GM23248 (cell line): ENCODE results near the gene PLEKHB2. TPM values are rescaled to one million over a fixed set of nuclear protein-coding genes. Genes with fewer than 3 reads are reported as not detected.
"Not testable (repeated sequence)": the region's sequence is repeated elsewhere in the genome, so short reads cannot be mapped to it uniquely, and the experiment has no call there.

Source experiments
- DNase-seq: peaks from one replicate; pipeline ENCODE4 v3.0.0-alpha.2; 2015
- H2AFZ ChIP-seq: fragments of 200-600 bp; sonication (generic); 2 replicates; pipeline ENCODE4 v1.6.1; 2016; ENCODE audit warnings: antibody characterized with exemption
- H3F3A ChIP-seq: fragments of 200-600 bp; sonication (generic); 2 replicates; pipeline ENCODE4 v1.6.1; 2016; ENCODE audit warnings: mild to moderate bottlenecking, antibody characterized with exemption, mixed run types; ENCODE audit not compliant: insufficient read depth
- H3K27ac ChIP-seq: fragments of 200-600 bp; sonication (generic); 2 replicates; pipeline ENCODE4 v1.5.1; 2016; ENCODE audit warnings: mild to moderate bottlenecking
- H3K27me3 ChIP-seq: fragments of 200-600 bp; sonication (generic); replicated peaks from 2 replicates; pipeline ENCODE4 v1.6.1; 2016; ENCODE audit warnings: mild to moderate bottlenecking; ENCODE audit not compliant: insufficient read depth
- H3K36me3 ChIP-seq: fragments of 200-600 bp; sonication (generic); 2 replicates; pipeline ENCODE4 v1.6.1; 2016; ENCODE audit warnings: low read depth, mild to moderate bottlenecking
- H3K4me1 ChIP-seq: fragments of 200-600 bp; sonication (generic); 2 replicates; pipeline ENCODE4 v1.6.1; 2016; ENCODE audit warnings: mild to moderate bottlenecking; ENCODE audit not compliant: insufficient read depth
- H3K4me2 ChIP-seq: fragments of 200-600 bp; sonication (generic); one replicate; pipeline ENCODE4 v1.6.1; 2016; ENCODE audit warnings: mild to moderate bottlenecking; ENCODE audit not compliant: unreplicated experiment
- H3K4me3 ChIP-seq: fragments of 200-600 bp; sonication (generic); 2 replicates; pipeline ENCODE4 v1.5.1; 2016; ENCODE audit warnings: mild to moderate bottlenecking
- H3K79me2 ChIP-seq: fragments of 200-600 bp; sonication (generic); 2 replicates; pipeline ENCODE4 v1.6.1; 2016; ENCODE audit warnings: mild to moderate bottlenecking; ENCODE audit not compliant: insufficient read depth
- H3K9ac ChIP-seq: fragments of 200-600 bp; sonication (generic); 2 replicates; pipeline ENCODE4 v1.6.1; 2016; ENCODE audit warnings: mild to moderate bottlenecking
- H3K9me2 ChIP-seq: fragments of 200-600 bp; sonication (generic); 2 replicates; pipeline ENCODE4 v1.6.1; 2016; ENCODE audit warnings: mixed run types, mild to moderate bottlenecking, moderate library complexity; ENCODE audit not compliant: insufficient read depth
- H3K9me3 ChIP-seq: fragments of 200-600 bp; sonication (generic); one replicate; pipeline ENCODE4 v1.6.1; 2017; ENCODE audit warnings: low read depth
- H4K20me1 ChIP-seq: fragments of 200-600 bp; sonication (generic); 2 replicates; pipeline ENCODE4 v1.6.0; 2016; ENCODE audit not compliant: insufficient read depth
- EZH2 ChIP-seq: fragments of 200-600 bp; sonication (generic); IDR thresholded peaks from 2 replicates; pipeline ENCODE4 v1.6.1; 2018; ENCODE audit warnings: antibody characterized with exemption, mild to moderate bottlenecking; ENCODE audit not compliant: insufficient read depth, poor library complexity, severe bottlenecking
- EZH2phosphoT487 ChIP-seq: fragments of 200-600 bp; sonication (generic); IDR thresholded peaks from 2 replicates; pipeline ENCODE4 v1.6.1; 2018; ENCODE audit warnings: antibody characterized with exemption, moderate library complexity, mild to moderate bottlenecking, low read depth; ENCODE audit not compliant: insufficient read depth
- WGBS, 2 experiments: methylation state at CpG; one replicate each; pipeline ENCODE4 v1.1.6; 2015 to 2017; ENCODE audit warnings: low lambda C conversion rate in 2 of 2, low coverage in 1 of 2; ENCODE audit errors: missing lambda C conversion rate in 2 of 2; 5-methylcytosine and 5-hydroxymethylcytosine counted together
- in situ Hi-C: fragments of 300-500 bp; cut with MboI; formaldehyde crosslinking; loops from 2 replicates; pipeline ENCODE4 v1.15.0; 2020
- polyA plus RNA-seq: library from polyadenylated mRNA; unstranded; fragments of >200 nt; fragmentation: Nextera tagmentation; extraction: Ambion mirVana; gene quantifications from 2 replicates; pipeline ENCODE4 v1.2.1, GENCODE V29; 2016
- total RNA-seq: library from RNA; depleted of rRNA; stranded (reverse); fragments of >200 nt; shearing (Covaris generic); gene quantifications from 2 replicates; pipeline ENCODE4 v1.2.3, GENCODE V29; 2014

The PLEKHB2 gene
- total and polyA plus RNA-seq, 2 experiments from 2014 or later = 71.7 to 94.7 TPM

DNA sequence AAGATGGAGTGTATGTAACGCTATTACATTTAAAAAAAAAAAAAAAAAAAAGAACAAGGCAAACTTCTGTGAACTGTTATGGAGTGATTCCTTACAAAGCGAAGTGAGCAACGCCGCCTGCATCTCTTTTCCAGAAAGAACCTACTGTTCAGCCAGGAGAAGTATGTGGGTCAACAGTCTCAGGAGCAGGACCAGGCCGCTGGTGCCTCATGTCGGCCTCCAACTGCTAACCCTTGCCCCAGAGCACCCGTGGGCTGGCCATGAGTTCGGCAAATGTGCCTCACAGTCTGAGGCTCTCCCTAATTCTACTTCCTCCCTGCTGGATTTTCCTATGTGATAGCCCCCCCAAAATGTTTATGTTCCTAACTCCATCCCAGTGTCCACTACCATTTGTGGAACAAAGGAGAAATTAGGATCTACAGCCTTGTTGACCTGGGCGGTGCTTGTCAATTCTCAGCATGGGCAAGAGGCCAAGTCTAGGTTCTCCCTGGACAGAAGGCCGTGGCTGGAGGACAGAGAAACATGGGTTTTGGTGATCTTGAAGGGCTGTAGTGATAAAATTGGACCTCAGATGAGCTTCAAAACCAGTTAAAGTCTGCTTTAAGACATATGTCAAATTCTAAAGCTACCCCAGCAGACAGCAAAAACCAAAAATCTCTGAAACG lies 27.8 kb upstream of the PLEKHB2 start:
- no peak overlapping the region for H2AFZ ChIP-seq
- H3K36me3 ChIP-seq = peaks cover 47% of the 10 kb centered on the region
- DNase-seq = no peak
- H3K9me3 ChIP-seq = no peaks in the 10 kb centered on the region
- in situ Hi-C loops = no loop called here
- H3F3A ChIP-seq = no peaks in the 10 kb centered on the region
- TF ChIP-seq EZH2phosphoT487 (no peak), EZH2 (no peak)
- no peak overlapping the region for H3K4me2 ChIP-seq
- H3K4me3 ChIP-seq = no peak overlapping the region
- H3K9me2 ChIP-seq = no peaks in the 10 kb centered on the region
- no peak overlapping the region for H3K9ac ChIP-seq
- H3K27me3 ChIP-seq = no peaks in the 10 kb centered on the region
- no peaks in the 10 kb centered on the region for H3K4me1 ChIP-seq
- H3K79me2 ChIP-seq = peaks cover 100% of the 10 kb centered on the region
- WGBS, 2 experiments = 94 to 97% methylated on average over 11 of the region's 11 CpGs
- H4K20me1 ChIP-seq = no peaks in the 10 kb centered on the region
- no peak overlapping the region for H3K27ac ChIP-seq

DNA sequence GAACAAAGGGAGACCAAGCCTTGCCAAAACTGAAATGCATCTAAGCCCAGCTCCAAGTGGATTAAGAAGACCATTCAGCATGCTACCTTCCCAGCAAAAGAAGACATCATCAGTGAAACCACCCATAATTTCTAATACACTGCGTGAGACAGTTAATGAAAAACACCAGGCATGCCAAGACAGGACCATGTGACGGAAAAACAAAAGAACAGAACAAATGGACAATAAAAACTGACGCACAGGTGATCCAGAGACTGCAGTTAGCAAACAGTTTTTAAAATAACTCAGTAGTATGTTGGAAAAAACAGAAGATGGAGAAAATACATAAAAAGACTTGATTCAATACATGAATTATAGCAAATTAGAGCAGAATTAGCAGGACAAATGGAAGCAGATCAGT lies 27.2 kb upstream of the PLEKHB2 start:
- Histone ChIP-seq H3K4me3 (no peak overlapping the region), H3K9me3 (no peaks in the 10 kb centered on the region), H3K4me2 (no peak overlapping the region), H3K4me1 (no peaks in the 10 kb centered on the region), H4K20me1 (no peaks in the 10 kb centered on the region), H3K36me3 (peaks cover 47% of the 10 kb centered on the region), H3K9me2 (no peaks in the 10 kb centered on the region), H3K27me3 (no peaks in the 10 kb centered on the region), H3K9ac (no peak overlapping the region), H3K79me2 (peaks cover 100% of the 10 kb centered on the region), H3F3A (no peaks in the 10 kb centered on the region), H3K27ac (no peak overlapping the region), H2AFZ (no peak overlapping the region)
- in situ Hi-C loops = no loop called here
- no peak for TF ChIP-seq EZH2phosphoT487
- DNase-seq = no peak
- WGBS, 2 experiments = 97 to 98% methylated on average over 3 of the region's 3 CpGs

DNA sequence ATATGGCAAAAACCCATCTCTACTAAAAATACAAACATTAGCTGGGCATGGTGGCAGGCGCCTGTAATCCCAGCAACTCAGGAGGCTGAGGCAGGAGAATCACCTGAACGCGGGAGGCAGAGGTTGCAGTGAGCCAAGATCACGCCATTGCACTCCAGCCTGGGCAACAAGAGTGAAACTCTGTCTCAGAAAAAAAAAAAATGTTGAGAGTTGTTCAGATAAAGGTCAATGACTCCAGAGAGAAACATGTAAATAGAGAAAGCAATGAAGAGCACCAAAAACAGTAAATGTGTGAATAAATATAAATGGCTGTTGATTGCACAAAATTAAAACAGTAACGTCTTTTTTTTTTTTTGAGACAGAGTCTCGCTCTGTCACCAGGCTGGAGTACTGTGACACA lies 25.2 kb upstream of the PLEKHB2 start:
- in situ Hi-C loops, H3K27ac ChIP-seq, H3K4me2 ChIP-seq, H3K9ac ChIP-seq, H3K4me3 ChIP-seq, H2AFZ ChIP-seq, DNase-seq, H3K27me3 ChIP-seq, H3F3A ChIP-seq, H4K20me1 ChIP-seq, H3K4me1 ChIP-seq, H3K9me2 ChIP-seq, H3K9me3 ChIP-seq: not testable (repeated sequence)
- 77 to 86% methylated on average over 6 of the region's 6 CpGs for WGBS, 2 experiments
- peaks cover 47% of the 10 kb centered on the region for H3K36me3 ChIP-seq
- H3K79me2 ChIP-seq = peaks cover 100% of the 10 kb centered on the region

DNA sequence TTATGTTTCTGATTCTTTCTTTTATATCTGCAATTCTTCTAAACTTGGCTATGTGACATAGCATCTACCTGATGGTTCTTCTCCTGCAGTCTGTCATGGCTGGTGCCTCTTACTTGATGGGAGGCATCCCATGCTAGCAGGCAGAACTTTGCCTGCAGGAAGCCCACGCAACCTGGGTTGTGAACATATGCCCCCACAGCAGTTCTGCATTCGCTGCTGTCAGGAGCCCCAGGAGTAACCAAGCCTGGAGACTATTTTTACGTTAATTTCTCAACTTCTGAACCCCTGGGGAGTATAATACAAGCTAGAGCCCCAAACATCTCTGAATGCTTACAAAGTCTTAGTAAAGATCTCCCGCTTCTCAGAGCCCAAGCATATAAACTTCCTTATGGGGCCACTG lies 23.9 kb upstream of the PLEKHB2 start:
- H3K79me2 ChIP-seq = peaks cover 100% of the 10 kb centered on the region
- H3K4me2 ChIP-seq = no peak overlapping the region
- H3K4me3 ChIP-seq = no peak overlapping the region
- H4K20me1 ChIP-seq = 0 out of 2 replicates have a peak, but pooled peaks cover 8% of the 10 kb centered on the region
- H3K27me3 ChIP-seq = no peaks in the 10 kb centered on the region
- no peak overlapping the region for H2AFZ ChIP-seq
- DNase-seq = no peak
- H3K36me3 ChIP-seq = peaks cover 46% of the 10 kb centered on the region
- H3K9me3 ChIP-seq = no peaks in the 10 kb centered on the region
- TF ChIP-seq EZH2phosphoT487 (no peak), EZH2 (no peak)
- H3F3A ChIP-seq = peaks cover 11% of the 10 kb centered on the region
- H3K27ac ChIP-seq = no peak overlapping the region
- in situ Hi-C loops = no loop called here
- no peaks in the 10 kb centered on the region for H3K9me2 ChIP-seq
- no peaks in the 10 kb centered on the region for H3K4me1 ChIP-seq
- WGBS, 2 experiments = 97 to 98% methylated on average over 4 of the region's 4 CpGs
- H3K9ac ChIP-seq = no peak overlapping the region

DNA sequence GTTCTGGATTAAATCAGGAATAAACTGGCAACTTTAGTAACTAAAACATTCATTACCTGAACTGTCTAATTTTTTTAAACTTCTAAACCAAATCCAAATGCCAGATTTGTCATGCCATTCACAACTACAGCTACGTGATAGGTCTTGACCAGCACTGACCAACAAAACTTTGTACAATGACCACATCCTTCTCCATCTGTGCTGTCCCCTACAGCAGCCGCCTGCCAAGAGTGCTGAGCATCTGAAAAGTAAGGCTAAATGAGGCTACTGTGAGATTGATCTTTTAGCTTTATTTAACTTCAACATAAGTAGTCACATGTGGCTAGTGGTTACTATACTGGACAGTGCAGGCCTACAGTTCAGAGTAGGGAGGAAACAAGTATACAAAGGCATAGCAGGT lies 19.5 kb upstream of the PLEKHB2 start:
- H3K4me3 ChIP-seq = no peak overlapping the region
- H3K79me2 ChIP-seq = peaks cover 100% of the 10 kb centered on the region
- 0 out of 2 replicates have a peak, but pooled peaks cover 17% of the 10 kb centered on the region for H4K20me1 ChIP-seq
- H3K36me3 ChIP-seq = peaks cover 34% of the 10 kb centered on the region
- H3K4me2 ChIP-seq = no peak overlapping the region
- no peaks in the 10 kb centered on the region for H3K9me3 ChIP-seq
- TF ChIP-seq EZH2phosphoT487 = no peak
- no peak for TF ChIP-seq EZH2
- H3K27me3 ChIP-seq = no peaks in the 10 kb centered on the region
- H3K4me1 ChIP-seq = no peaks in the 10 kb centered on the region
- peaks cover 13% of the 10 kb centered on the region for H3F3A ChIP-seq
- H3K27ac ChIP-seq = no peak overlapping the region
- no peaks in the 10 kb centered on the region for H3K9me2 ChIP-seq
- in situ Hi-C loops = no loop called here
- 52 to 58% methylated on average over 2 of the region's 2 CpGs for WGBS, 2 experiments
- peak; percentile 6 for DNase-seq
- no peak overlapping the region for H2AFZ ChIP-seq
- H3K9ac ChIP-seq = no peak overlapping the region
